ENCODE data around the gene BUB3. TPM values are rescaled to one million over a fixed set of nuclear protein-coding genes. Genes with fewer than 3 reads are reported as not detected.
"Not testable (repeated sequence)": the region's sequence is repeated elsewhere in the genome, so short reads cannot be mapped to it uniquely, and the experiment has no call there.

BUB3 gene
- total RNA-seq, 1 donor from 2014 or later, result 186 TPM

- intact Hi-C loops (cut with micrococcal nuclease), result loop anchor here (1.0 to 5.0 kb wide), 2 partner anchors 11 to 1081 kb away; no protein-coding TSS in a partner anchor
Measured at GRCh38 chr10:123150986-123151736, 3.0 kb upstream of the BUB3 start.

- intact Hi-C loops (cut with micrococcal nuclease), result loop anchor here (1.0 to 5.0 kb wide), 2 partner anchors 11 to 1081 kb away; no protein-coding TSS in a partner anchor
Measured at GRCh38 chr10:123151737-123152135, 2.5 kb upstream of the BUB3 start.

GRCh38 chr10:123153486-123154091 is 613 bp upstream of the BUB3 start:
- intact Hi-C loops (cut with micrococcal nuclease), result loop anchor here (1.0 to 5.0 kb wide), 14 partner anchors 9 to 1763 kb away; partner anchors contain the start of genes ATE1, C10orf88, FAM24B and IKZF5

GRCh38 chr10:123154711-123155505 is 706 bp downstream of the BUB3 start:
- intact Hi-C loops (cut with micrococcal nuclease), result loop anchor here (1.0 to 5.0 kb wide), 14 partner anchors 7 to 1761 kb away; partner anchors contain the start of genes ATE1, C10orf88, FAM24B and IKZF5

- intact Hi-C loops (cut with micrococcal nuclease), result no loop called here
Measured at GRCh38 chr10:123156078-123156477, 1.9 kb downstream of the BUB3 start.

- intact Hi-C loops (cut with micrococcal nuclease), result no loop called here
Measured at GRCh38 chr10:123157210-123157609, 3.0 kb downstream of the BUB3 start.

GRCh38 chr10:123158682-123159081 is 4.5 kb downstream of the BUB3 start:
- intact Hi-C loops (cut with micrococcal nuclease), result no loop called here

- intact Hi-C loops (cut with micrococcal nuclease), result no loop called here
Measured at GRCh38 chr10:123160311-123160980, 6.2 kb downstream of the BUB3 start.

GRCh38 chr10:123164319-123164718 is 10.1 kb downstream of the BUB3 start:
- intact Hi-C loops (cut with micrococcal nuclease), result no loop called here

- intact Hi-C loops (cut with micrococcal nuclease), result no loop called here
Measured at GRCh38 chr10:123165445-123166072, 11.4 kb downstream of the BUB3 start.

- intact Hi-C loops (cut with micrococcal nuclease), result no loop called here
Measured at GRCh38 chr10:123166618-123167017, 12.4 kb downstream of the BUB3 start.

- intact Hi-C loops (cut with micrococcal nuclease), result no loop called here
Measured at GRCh38 chr10:123170961-123171360, 16.8 kb downstream of the BUB3 start.

- intact Hi-C loops (cut with micrococcal nuclease), result not testable (repeated sequence)
Measured at GRCh38 chr10:123171616-123172015, 17.4 kb downstream of the BUB3 start.

GRCh38 chr10:123175389-123176387 is 21.5 kb downstream of the BUB3 start:
- intact Hi-C loops (cut with micrococcal nuclease), result no loop called here

- intact Hi-C loops (cut with micrococcal nuclease), result not testable (repeated sequence)
Measured at GRCh38 chr10:123178390-123178789, 24.2 kb downstream of the BUB3 start.

- intact Hi-C loops (cut with micrococcal nuclease), result no loop called here
Measured at GRCh38 chr10:123180101-123181090, 26.2 kb downstream of the BUB3 start.

GRCh38 chr10:123183724-123184123 is 29.5 kb downstream of the BUB3 start:
- intact Hi-C loops (cut with micrococcal nuclease), result no loop called here

- intact Hi-C loops (cut with micrococcal nuclease), result no loop called here
Measured at GRCh38 chr10:123187781-123188180, 33.6 kb downstream of the BUB3 start.
